AG08395 (cell line): ENCODE measurements around the gene MRPS2.

Experiments used
- DNase-seq: peaks from one replicate; pipeline ENCODE4 v3.0.0; 2012; ENCODE audit warnings: mixed read lengths, low spot score

MRPS2 gene

DNA sequence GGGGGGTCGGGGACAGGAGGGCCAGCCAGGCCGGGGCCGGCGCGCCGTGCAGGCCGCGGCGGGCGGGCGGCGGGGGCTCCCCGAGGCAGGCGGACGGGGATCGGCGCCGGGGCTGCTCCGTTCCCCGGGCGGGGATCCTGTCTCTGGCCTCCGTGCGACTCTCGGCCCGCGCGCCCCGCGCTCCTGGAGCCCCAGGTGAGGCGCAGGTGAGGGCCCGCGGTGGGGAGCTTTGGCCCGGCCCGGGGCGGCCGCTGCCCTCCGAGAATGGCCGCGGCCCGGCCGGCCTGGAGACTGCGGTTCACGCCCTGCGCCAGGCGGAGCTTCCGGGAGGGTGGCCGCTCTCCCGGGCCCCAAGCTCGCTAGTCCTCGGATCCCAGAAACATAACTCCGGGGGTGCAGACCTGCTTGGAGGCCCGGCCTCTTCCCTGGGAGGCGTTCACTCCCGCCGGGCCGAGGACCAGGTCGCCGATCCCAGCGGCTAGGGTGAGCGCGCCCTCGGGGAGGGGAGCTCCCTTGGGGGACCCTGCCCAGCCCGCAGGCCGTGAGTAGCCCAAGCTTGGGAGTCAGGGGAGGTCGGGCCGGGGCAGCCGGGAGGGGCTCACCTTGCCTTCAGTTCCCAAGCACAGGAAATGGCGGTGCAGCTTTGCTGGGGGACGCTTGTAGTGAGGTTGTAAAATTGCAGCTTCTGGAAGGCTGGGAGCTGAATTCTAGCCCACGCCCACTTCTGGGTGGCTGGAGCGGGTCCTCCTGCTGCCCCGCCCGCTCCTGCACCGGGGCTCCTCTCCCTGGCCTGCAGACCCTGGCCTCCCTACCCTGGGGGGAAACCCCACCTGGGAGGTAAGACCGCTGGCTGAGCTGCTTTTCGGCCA is 20.2 kb upstream of the MRPS2 start:
- DNase-seq = peak; percentile 69

DNA sequence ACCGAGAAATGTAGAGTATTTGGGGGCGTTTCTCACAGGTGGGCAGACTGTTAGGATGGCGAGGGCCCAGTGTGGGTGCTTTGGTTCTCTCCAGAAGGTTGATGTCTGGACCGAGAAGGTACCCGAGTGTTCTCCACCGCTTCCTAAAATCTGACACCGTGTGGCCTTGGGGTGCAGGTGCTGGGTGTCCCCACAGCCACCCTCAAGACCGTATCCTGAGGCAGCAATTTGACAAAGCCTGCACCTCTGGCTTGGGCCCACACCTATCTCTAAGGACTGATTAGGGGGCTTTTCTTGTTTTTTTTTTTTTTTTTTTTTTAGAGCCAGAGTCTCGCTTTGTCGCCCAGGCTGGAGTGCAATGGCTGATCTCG is 19.6 kb upstream of the MRPS2 start:
- no peak for DNase-seq

DNA sequence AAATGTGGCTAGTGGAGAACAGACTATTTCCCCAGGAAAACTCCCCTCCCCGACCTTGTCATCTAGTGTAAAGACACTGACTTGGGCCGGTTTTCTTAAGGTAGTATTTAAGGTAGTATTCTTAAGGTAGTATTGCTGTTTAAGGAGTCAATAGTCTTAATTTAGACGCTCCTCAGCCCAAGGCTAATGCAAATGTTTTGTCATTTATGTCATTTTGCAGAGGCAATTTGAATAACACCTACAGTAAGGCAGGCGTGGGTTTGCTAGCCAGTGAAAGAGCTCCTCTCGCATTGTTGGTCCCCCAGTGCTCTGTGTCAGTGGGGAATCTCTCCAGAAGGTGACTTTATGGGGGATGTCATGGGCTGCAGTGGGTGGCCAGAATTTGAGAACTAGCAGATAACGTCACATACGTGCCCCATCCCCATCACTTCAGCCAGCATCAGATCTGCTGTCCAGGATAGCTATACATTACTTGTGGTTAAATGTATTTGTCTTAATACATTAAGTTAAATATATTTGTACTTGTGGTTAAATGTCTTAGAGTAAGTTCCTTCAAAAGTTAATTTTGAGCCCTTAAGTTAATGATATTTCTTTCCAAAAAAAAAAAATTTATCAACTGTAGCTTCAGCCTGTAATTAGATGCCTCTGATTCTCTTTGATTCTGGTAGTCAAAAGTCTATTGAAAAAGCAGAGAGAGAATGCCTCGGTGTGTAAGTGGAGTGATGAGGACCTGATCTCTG is 18.3 kb upstream of the MRPS2 start:
- DNase-seq = no peak

DNA sequence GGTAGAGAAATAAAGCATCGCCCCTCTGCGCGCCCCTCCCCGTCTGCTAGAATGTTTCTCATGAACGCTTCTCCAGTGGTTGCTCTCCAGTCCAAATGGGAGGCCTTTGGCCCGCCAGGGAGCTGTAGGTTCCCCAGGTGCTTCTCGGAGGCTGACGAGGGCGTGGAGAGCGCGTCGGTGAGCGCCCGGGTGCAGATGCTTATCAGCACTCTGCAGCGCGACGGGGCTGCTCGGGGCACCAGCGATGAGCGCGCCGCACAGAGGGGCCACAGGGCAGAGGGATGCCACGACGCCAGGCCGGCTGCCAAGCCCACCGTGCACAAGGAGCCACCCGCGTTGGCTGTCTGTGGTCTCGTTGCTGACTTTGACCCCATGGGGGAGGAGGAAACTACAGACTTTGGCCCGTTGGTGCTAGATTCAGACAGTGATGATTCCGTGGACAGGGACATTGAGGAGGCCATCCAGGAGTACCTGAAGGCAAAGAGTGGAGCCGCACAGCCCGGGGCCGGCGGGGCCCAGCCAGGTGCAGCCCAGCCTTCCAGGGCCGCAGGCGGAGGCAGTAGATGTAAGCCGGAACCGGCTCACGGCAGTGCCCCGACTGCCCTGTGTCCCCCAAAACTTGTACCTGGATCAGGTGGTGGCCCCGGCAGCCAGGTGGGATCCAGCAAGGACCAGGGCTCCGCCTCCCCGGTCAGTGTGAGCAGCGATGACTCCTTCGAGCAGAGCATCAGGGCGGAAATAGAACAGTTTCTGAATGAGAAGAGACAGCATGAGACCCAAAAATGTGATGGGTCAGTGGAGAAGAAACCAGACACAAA is 15.8 kb upstream of the MRPS2 start:
- DNase-seq = no peak

DNA sequence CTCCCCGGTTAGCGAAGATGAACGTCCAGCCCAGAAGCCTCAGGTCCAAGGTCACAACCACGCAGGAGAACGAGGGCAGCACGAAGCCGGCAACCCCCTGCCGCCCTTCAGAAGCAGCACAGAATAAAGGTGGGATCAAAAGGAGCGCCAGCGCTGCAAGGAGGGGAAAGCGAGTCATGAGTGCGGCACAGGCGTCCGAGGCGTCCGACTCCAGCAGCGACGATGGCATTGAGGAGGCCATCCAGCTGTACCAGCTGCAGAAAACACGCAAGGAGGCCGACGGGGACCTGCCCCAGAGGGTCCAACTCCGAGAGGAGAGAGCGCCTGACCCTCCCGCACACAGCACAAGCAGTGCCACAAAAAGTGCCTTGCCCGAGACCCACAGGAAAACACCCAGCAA is 15.1 kb upstream of the MRPS2 start:
- no peak for DNase-seq

DNA sequence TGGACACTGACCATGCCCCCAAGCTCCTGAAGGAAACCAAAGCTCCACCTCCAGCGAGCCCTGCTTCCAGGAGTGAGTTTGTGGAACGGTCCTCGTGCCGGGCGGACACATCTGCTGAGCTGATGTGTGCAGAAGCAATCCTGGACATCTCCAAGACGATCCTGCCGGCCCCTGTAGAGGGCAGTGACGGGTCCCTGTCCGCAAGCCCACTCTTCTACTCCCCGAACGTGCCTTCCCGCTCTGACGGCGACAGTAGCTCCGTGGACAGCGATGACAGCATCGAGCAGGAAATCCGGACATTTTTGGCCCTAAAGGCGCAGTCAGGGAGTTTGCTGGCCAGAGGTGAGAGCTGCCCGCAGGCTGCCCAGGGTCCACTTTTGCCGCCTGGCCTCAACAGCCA is 14.7 kb upstream of the MRPS2 start:
- DNase-seq = no peak

DNA sequence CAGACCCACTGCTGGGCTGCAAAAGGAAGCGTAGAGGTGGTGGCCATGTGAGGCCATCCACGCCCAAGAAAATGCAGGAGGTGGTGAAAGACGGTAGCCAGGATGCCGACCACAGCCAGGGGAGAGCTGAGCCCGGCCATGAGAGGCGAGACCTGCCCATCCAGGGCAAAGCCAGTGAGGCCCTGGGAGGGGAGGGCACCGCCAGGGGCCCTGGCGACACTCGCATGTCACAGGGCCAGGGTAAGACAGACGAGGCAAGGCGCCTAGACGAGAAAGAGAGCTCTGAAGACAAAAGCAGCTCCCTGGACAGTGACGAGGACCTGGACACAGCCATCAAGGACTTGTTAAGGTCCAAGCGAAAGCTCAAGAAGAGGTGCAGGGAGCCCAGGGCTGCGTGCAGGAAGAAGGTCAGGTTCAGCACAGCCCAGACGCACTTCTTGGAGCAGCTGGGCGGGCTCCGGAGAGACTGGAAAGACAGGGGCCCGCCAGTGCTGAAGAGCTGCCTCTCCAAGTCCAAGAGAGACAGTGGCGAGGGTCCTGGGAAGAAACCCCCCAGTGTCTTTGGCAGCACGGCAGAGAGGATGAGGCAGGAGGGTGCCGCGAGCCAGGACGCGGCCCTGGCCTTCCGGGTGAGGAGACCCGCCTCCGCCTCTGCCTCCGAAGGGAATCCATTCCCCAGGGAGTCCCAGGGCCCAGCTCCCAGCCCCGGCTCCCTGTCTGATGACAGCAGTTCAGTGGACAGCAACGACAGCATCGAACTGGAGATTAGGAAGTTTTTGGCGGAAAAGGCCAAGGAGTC is 14.0 kb upstream of the MRPS2 start:
- DNase-seq = no peak

DNA sequence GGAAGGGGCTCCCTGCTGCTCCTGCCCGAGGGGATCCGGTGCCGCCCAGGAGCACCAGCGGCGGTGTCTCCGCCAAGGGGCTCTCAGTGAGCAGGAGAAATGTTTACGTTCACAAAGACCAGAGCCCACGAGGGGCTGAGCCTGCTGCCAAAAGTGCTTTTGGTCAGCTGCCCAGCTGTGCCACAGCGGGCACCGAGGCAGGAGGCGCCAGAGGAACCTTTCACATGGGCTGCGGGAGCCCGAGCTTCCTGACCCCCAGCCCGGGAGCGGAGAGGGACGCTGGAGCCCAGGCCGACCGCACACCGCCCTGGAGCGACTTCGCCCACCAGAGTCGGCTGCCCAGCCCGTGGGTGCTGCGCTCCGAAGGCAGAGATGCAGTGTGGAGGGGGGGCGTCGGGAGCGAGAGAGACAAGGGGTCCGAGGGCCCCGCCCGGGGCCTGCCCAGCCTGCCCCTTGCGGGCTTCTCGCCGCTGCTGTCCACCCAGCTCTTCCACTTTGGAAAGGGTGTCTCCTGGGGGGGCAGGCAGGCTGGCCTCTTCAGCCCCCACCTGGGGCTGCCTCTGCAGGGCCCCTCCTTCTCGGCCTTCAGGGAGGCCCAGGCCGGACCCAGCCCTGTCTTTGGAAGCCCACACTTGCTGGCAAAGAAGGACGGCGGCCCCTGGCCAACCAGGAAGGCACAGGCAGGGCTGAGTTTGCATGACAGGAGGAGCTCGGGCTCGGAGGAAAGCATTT is 13.0 kb upstream of the MRPS2 start:
- no peak for DNase-seq

DNA sequence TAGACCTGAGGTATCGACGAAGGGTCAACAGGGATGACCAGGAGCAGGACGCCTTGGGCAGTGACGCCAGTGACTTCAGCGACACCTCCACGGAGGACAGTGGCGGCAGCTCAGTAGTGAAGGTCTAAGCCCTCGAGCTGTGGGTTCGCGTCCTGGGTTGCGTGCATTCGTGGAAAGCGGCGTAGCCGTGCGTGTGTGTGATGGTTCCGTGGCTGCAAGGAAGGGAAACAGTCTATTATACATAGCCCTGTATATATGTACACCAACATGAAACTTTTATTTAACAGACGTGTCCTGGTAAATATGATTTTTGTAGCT is 12.5 kb upstream of the MRPS2 start:
- DNase-seq = no peak

DNA sequence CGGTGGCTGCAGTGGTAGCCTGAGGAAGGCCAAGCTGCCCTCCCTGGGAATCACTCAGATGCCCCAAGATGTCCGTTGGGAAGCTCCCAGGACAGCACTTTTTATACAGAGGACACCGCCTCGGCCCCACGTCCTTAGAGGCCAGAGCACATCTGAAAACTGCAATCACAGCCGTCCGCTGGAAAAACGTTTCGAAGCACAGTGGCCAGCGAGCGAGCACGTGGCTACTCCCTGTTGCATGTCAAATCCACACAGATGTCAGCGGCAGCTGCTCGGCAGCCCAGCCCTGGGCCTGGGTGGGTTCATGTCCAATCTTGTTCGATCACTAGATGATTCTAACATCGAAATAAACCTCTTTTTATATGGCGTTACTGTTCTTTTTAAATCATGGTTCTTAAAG is 12.0 kb upstream of the MRPS2 start:
- DNase-seq = no peak

DNA sequence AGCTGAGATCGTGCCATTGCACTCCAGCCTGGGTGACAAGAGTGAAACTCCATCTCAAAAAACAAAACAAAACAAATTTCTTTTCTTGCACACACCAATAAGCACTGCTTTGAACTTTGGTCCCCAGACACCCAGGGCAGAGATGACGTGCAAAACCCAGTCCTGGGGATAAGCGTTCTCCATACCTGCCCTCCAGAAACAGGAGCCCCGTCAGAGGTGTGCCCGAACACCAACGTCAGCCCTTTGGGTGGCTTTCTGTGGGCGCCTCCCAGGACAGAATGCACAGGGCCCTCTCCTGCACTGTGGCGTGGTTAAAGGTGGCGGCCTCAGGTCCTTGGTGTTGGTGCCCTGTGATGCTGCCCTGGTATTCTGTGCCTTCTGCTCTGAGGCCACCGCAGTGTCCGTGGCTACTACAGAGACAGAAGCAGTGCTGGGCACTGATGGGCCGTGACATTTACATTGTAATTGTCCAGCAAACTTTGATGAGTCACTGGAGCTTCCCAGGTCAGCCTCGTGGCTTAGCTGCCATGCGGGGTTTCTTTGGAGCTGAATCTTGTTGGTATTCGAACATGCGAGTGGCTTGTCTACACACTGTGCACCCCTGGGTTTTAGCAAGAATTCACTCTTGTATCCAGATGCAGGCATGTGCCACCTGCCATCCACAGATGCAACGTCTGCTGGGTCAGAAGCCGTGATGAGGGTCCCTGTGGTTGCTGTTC is 11.1 kb upstream of the MRPS2 start:
- no peak for DNase-seq

DNA sequence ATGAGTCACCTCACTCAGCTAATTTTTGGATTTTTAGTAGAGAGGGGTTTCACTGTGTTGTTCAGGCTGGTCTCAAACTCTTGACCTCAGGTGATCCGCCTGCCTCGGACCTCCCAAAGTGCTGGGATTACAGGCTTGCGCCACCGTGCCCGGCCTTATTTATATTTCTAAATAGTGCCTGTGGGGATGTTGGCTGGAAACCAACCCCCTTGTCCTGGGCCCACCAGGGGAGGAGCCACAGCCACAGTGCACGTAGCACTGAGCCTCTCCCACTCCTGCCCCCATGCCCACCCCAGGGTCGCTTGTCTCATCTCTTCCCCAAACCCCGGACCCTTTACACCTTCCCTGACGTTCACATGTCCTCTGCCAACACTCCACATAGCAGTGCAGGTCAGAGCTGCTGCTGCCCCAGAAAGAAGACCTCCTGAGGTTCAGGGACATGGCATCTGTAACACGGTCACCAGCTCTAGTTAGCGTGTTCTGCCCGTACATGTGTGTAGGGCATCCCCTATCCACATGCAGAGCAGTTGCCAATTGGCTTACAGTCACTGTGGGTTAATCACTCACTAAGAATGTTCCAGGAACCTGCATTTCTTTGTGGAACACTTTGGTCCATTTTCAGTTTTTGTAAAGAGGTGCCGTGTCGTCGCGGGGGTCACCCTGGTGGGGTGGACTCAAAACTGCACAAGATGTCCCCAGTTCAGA is 10.2 kb upstream of the MRPS2 start:
- DNase-seq = no peak

DNA sequence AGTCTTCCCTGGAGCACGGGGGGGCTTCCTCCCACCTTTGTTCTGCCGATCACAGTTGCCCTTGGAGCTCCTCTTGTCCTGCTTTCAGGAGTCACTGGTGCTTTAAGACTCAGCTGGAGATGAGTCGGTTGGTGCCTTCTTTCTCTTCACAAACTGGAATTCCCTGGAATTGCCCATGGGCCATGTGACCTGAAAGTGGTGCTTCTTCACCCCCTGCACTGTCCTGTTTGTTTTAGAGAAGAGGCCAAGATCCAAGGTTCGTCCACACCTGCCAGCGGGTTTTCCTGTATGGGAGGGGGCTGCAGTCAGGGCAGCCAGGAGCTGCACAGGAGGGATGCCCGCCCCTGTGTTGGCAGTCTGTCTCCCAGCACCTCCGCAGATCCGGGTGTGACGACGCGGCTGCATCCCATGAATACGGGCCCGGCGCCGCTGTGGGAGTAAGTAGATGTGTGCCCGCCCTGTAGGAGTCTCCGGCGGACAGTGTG is 9.5 kb upstream of the MRPS2 start:
- DNase-seq = no peak

DNA sequence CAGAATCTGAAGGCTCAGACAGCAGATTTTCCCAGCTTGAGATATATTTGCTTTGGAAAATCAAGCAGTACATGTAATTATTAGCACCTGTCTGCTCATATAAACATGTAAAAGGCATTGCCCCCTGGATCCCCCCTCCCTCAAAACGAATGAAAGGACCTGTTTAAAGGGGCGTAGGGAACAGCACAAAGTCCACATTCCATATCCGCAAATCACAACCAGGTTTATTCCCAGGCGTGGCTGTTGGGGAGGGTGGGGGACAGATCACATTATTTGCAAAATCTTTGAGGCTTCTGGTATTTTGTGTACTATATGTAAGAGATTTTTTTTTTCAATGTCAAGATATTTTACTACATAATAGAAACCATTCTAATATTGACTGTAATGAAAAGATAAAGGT is 8.7 kb upstream of the MRPS2 start:
- DNase-seq = no peak

DNA sequence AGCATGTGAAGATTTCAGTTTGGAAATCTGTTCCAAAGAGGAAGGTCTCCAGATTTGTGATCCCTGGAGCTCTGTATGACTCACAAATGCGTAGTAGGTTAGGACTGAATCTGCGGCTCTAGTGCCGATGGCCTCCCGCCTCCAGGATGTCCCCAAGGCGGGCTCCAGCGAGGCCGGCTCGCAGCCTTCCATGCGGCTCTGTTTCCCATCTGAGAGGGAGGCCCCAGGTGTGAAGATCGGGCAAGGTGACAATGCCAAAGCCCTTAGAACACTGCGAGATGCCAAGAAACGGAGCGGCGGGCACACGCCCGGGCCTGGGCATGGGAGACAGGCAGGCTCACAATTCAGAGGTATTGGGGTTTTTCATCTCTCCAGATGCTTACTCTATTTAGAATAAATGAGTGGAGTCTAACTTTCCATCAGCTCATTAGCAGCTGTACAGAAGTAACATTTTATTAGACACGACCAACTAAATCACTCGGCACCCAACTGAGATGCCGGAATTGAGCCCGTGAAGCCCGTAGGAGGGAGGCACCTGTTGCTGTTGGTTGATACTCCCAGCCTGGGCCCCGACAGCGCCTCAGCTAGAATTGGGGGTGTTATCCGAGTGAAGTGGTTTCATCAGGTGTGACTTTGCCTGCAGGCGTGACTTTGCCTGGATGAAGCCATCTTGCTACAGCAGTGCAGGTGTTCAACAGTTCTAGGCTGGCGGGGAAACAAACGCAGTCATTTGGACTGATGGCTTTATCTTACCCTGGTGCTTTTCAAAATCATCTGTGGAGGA is 7.4 kb upstream of the MRPS2 start:
- no peak for DNase-seq

DNA sequence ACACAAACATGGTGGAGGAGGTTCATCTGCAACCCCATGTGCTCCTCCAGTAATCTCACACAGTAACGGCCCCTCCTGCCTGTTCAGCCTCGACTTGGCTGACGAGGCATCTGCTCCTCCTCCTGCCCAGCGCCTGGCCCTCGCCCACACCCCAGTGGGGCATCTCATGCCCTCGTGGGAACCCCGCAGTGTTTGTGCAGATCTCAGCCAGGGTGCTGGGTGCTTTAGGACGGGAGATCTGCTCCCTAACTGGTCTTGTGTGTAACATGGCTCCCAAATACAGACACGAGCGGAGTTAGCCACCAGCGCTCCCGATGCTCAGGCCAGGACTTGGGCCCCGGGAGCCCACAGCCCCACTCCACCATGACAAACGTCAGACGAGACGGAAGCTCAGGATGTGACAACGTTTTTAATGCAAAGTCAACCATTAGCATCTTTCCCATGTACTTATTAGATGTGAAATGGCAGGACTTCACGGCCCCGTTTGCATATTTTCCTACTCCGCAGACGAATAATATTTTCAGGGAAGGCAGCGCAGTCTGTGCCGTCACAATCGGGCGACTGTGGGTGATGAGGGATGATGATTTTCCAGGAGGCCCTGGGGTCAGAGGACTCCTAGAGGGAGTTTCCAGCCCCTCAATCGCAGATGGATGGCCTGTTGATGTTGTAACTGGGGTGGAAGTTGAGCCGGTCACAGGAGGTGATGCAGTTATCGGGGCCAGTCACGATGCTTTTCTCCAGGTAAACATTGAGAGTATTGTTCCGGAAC is 5.5 kb upstream of the MRPS2 start:
- DNase-seq = no peak

DNA sequence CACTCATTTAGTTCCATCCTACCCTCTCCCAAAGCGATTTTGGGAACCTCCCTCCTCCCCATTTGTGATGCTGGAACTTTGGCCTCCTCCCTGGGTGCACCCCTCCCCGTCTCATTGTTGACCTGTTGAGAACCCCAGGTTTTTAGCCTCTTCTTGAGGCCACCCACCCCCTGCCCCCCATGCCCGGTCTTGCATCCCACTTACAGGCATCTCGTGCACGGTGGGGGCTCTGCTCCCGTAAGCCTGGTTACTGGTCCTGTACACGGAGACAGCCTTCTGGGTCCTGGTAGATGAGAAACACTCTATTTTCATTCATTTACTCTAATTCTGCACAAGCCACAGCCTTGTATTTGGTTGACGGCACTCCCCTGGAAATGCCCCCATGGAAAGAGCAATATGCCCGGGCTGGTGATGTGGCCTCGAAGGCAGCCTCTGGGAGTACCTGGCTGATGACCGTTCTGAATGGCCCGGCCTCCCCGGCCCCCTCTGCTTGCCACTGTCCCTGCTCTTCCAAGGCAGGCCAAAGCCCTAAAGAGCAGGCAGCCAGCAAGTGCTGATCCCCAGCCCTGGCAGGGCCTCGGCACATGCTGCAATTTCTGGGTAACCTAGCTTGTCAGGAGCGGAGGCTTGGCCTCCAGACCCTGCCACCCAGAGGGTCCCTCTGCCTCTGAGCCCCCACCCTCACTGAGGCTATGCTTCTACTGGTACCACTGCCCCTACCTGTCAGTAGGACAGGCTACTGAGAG is 1.9 kb upstream of the MRPS2 start:
- DNase-seq = no peak
